ENCODE measurements around the gene ZSCAN9.

Gene ZSCAN9

GRCh38 chr6:28252009-28252975 is 27.2 kb downstream of the ZSCAN9 start, which contains the start of gene ZKSCAN4:
Gene ZKSCAN4 (minus strand): TSS chr6:28252269. CDS start chr6:28251980, 289 bp downstream.
- Histone ChIP-seq H3K4me1 (ENCODE audit: control extremely low read depth in 1 of 4, control insufficient read depth in 4 of 4, insufficient read depth in 4 of 4, low read length in 3 of 4) (peaks cover 8 to 28% (median 15%) of the 10 kb centered on the region in 4 experiments), H3K36me3 (ENCODE audit: control insufficient read depth in 4 of 4, insufficient read depth in 4 of 4, low read length in 3 of 4) (peaks cover 6 to 16% (median 12%) of the 10 kb centered on the region in 4 experiments), H3K27me3 (replicated peaks in 2 of 5; ENCODE audit: control insufficient read depth in 4 of 5, insufficient read depth in 5 of 5, low read length in 4 of 5) (no peaks in the 10 kb centered on the region), H3K9me3 (ENCODE audit: control extremely low read depth in 1 of 5, control insufficient read depth in 4 of 5, insufficient read depth in 2 of 5, low read depth in 1 of 5, low read length in 4 of 5) (no peaks in the 10 kb centered on the region), H3K4me3 (ENCODE audit: control insufficient read depth in 1 of 7, extremely low read depth in 1 of 7, insufficient read depth in 4 of 7, low read depth in 2 of 7, low read length in 6 of 7) (peak within 1 kb of the TSS; percentile 63 to 98 (median 88)), H3K27ac (ENCODE audit: insufficient read depth in 1 of 2, low read depth in 1 of 2, low read length in 2 of 2, poor library complexity in 1 of 2, severe bottlenecking in 2 of 2) (peak within 1 kb of the TSS; percentile 50 to 82)
- 0% methylated on average over 7 of the region's 14 CpGs for WGBS (ENCODE audit: insufficient coverage)
- peak; percentile 80 to 83 (median 81) for DNase-seq
- ChIA-PET CTCF (interaction anchor here (0.6 to 1.4 kb wide), 7 partner anchors 11 to 130 kb away, joined by 3 to 6 read pairs (median 4); partner anchors contain the start of gene ZSCAN26), POLR2A (interaction anchor here (1.0 to 1.1 kb wide), 4 partner anchors 13 to 83 kb away, joined by 3 to 5 read pairs (median 4); partner anchors contain the start of genes PGBD1 and ZSCAN26)

DNA sequence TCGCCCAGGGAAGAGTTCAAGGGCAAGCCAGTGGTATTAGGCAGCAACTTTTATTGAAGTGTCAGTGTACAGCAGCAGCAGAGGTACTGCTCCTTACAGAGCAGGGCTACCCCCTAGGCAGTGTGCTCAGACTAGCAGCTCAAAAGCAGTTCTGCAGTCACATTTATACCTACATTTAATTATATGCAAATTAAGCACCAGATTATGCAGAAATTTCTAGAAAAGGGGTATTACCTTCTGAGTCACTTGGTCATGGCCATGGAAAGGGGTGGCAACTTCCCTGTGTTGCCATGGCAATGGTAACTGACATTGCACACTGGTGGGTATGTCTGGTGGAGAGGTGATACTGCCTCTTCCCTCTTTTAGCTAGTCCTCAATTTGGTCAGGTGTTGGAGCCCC is 29.0 kb downstream of the ZSCAN9 start:
- Histone ChIP-seq H3K36me3 (ENCODE audit: control insufficient read depth in 4 of 4, insufficient read depth in 4 of 4, low read length in 3 of 4) (no peaks in the 10 kb centered on the region), H3K4me1 (ENCODE audit: control extremely low read depth in 1 of 4, control insufficient read depth in 4 of 4, insufficient read depth in 4 of 4, low read length in 3 of 4) (peaks cover 8 to 28% (median 18%) of the 10 kb centered on the region in 4 experiments), H3K27ac (ENCODE audit: insufficient read depth in 1 of 2, low read depth in 1 of 2, low read length in 2 of 2, poor library complexity in 1 of 2, severe bottlenecking in 2 of 2) (no peak overlapping the region), H3K4me3 (ENCODE audit: control insufficient read depth in 1 of 7, extremely low read depth in 1 of 7, insufficient read depth in 4 of 7, low read depth in 2 of 7, low read length in 6 of 7) (no peak overlapping the region), H3K9me3 (ENCODE audit: control extremely low read depth in 1 of 5, control insufficient read depth in 4 of 5, insufficient read depth in 2 of 5, low read depth in 1 of 5, low read length in 4 of 5) (peaks cover 0 to 2% (median 0%) of the 10 kb centered on the region in 5 experiments), H3K27me3 (replicated peaks in 2 of 5; ENCODE audit: control insufficient read depth in 4 of 5, insufficient read depth in 5 of 5, low read length in 4 of 5) (no peaks in the 10 kb centered on the region)
- ChIA-PET CTCF (no interaction called here), POLR2A (no interaction called here)
- peak; percentile 26 to 79 (median 72) for DNase-seq
- 100% methylated on average over 1 of the region's 1 CpG for WGBS (ENCODE audit: insufficient coverage)

DNA sequence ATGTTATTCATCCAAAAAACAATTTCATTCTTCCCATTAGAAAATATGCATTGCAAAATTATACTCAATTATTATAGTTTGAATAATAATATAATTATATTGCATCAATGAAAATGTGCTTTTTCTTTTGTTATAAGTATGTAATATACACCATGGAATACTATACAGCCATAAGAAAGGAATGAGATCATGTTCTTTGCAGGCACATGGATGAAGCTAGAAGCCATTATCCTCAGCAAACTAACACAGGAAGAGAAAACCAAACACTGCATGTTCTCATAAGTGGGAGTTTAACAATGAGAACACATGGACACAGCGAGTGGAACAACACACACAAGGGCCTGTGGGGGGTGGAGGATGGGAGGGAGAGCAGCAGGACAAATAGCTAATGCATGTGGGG is 32.0 kb downstream of the ZSCAN9 start:
- Histone ChIP-seq H3K27me3 (replicated peaks in 2 of 5; ENCODE audit: control insufficient read depth in 4 of 5, insufficient read depth in 5 of 5, low read length in 4 of 5) (no peaks in the 10 kb centered on the region), H3K36me3 (ENCODE audit: control insufficient read depth in 4 of 4, insufficient read depth in 4 of 4, low read length in 3 of 4) (no peaks in the 10 kb centered on the region), H3K4me1 (ENCODE audit: control extremely low read depth in 1 of 4, control insufficient read depth in 4 of 4, insufficient read depth in 4 of 4, low read length in 3 of 4) (peaks cover 0 to 18% (median 15%) of the 10 kb centered on the region in 4 experiments), H3K27ac (ENCODE audit: insufficient read depth in 1 of 2, low read depth in 1 of 2, low read length in 2 of 2, poor library complexity in 1 of 2, severe bottlenecking in 2 of 2) (no peak overlapping the region), H3K9me3 (ENCODE audit: control extremely low read depth in 1 of 5, control insufficient read depth in 4 of 5, insufficient read depth in 2 of 5, low read depth in 1 of 5, low read length in 4 of 5) (peaks cover 0 to 10% (median 2%) of the 10 kb centered on the region in 5 experiments), H3K4me3 (ENCODE audit: control insufficient read depth in 1 of 7, extremely low read depth in 1 of 7, insufficient read depth in 4 of 7, low read depth in 2 of 7, low read length in 6 of 7) (no peak overlapping the region)
- no peak for DNase-seq
- CTCF ChIA-PET, result no interaction called here
- POLR2A ChIA-PET, result no interaction called here
- WGBS (ENCODE audit: insufficient coverage), result no CpG with 5 or more reads among the region's 1 CpG

GRCh38 chr6:28258877-28259777 is 34.1 kb downstream of the ZSCAN9 start, which contains the start of gene NKAPL:
Gene NKAPL (plus strand): TSS chr6:28259297. CDS start chr6:28259372, 75 bp downstream.
- Histone ChIP-seq H3K27me3 (replicated peaks in 2 of 5; ENCODE audit: control insufficient read depth in 4 of 5, insufficient read depth in 5 of 5, low read length in 4 of 5) (no peaks in the 10 kb centered on the region), H3K9me3 (ENCODE audit: control extremely low read depth in 1 of 5, control insufficient read depth in 4 of 5, insufficient read depth in 2 of 5, low read depth in 1 of 5, low read length in 4 of 5) (peaks cover 0 to 10% (median 2%) of the 10 kb centered on the region in 5 experiments), H3K4me1 (ENCODE audit: control extremely low read depth in 1 of 4, control insufficient read depth in 4 of 4, insufficient read depth in 4 of 4, low read length in 3 of 4) (peaks cover 0 to 11% (median 5%) of the 10 kb centered on the region in 4 experiments), H3K4me3 (ENCODE audit: control insufficient read depth in 1 of 7, extremely low read depth in 1 of 7, insufficient read depth in 4 of 7, low read depth in 2 of 7, low read length in 6 of 7) (peak within 1 kb of the TSS in 5 of 7 experiments; percentile 33 to 66 (median 46)), H3K36me3 (ENCODE audit: control insufficient read depth in 4 of 4, insufficient read depth in 4 of 4, low read length in 3 of 4) (no peaks in the 10 kb centered on the region), H3K27ac (ENCODE audit: insufficient read depth in 1 of 2, low read depth in 1 of 2, low read length in 2 of 2, poor library complexity in 1 of 2, severe bottlenecking in 2 of 2) (no peak within 1 kb of the TSS)
- DNase-seq, result peak; percentile 65 to 86 (median 81)
- POLR2A ChIA-PET, result no interaction called here
- 50% methylated on average over 51 of the region's 58 CpGs for WGBS (ENCODE audit: insufficient coverage)
- CTCF ChIA-PET, result no interaction called here

- Histone ChIP-seq H3K4me3 (ENCODE audit: control insufficient read depth in 1 of 7, extremely low read depth in 1 of 7, insufficient read depth in 4 of 7, low read depth in 2 of 7, low read length in 6 of 7) (no peak overlapping the region), H3K27ac (ENCODE audit: insufficient read depth in 1 of 2, low read depth in 1 of 2, low read length in 2 of 2, poor library complexity in 1 of 2, severe bottlenecking in 2 of 2) (no peak overlapping the region), H3K9me3 (ENCODE audit: control extremely low read depth in 1 of 5, control insufficient read depth in 4 of 5, insufficient read depth in 2 of 5, low read depth in 1 of 5, low read length in 4 of 5) (peaks cover 0 to 10% (median 0%) of the 10 kb centered on the region in 5 experiments), H3K4me1 (ENCODE audit: control extremely low read depth in 1 of 4, control insufficient read depth in 4 of 4, insufficient read depth in 4 of 4, low read length in 3 of 4) (peaks cover 15 to 41% (median 20%) of the 10 kb centered on the region in 4 experiments), H3K27me3 (replicated peaks in 2 of 5; ENCODE audit: control insufficient read depth in 4 of 5, insufficient read depth in 5 of 5, low read length in 4 of 5) (no peaks in the 10 kb centered on the region), H3K36me3 (ENCODE audit: control insufficient read depth in 4 of 4, insufficient read depth in 4 of 4, low read length in 3 of 4) (no peaks in the 10 kb centered on the region)
- WGBS (ENCODE audit: insufficient coverage), result no CpG with 5 or more reads among the region's 2 CpGs
- peak in 1 of 3 donors; percentile 16 for DNase-seq
- ChIA-PET POLR2A (no interaction called here), CTCF (interaction anchor here (1.2 kb wide), 1 partner anchor 12 kb away, joined by 4 read pairs; the partner anchor contains the start of gene ZKSCAN4)
Observed at GRCh38 chr6:28263922-28264321, 38.8 kb downstream of the ZSCAN9 start.

GRCh38 chr6:28264834-28265401 is 39.8 kb downstream of the ZSCAN9 start:
- no CpG with 5 or more reads among the region's 4 CpGs for WGBS (ENCODE audit: insufficient coverage)
- CTCF ChIA-PET, result no interaction called here

More at GRCh38 chr6:28264834-28265401, 39.8 kb downstream of the ZSCAN9 start:
- POLR2A ChIA-PET, result interaction anchor here (0.9 kb wide), 1 partner anchor 13 kb away, joined by 5 read pairs; no protein-coding TSS in a partner anchor
- Histone ChIP-seq H3K27me3 (replicated peaks in 2 of 5; ENCODE audit: control insufficient read depth in 4 of 5, insufficient read depth in 5 of 5, low read length in 4 of 5) (no peaks in the 10 kb centered on the region), H3K4me3 (ENCODE audit: control insufficient read depth in 1 of 7, extremely low read depth in 1 of 7, insufficient read depth in 4 of 7, low read depth in 2 of 7, low read length in 6 of 7) (no peak overlapping the region), H3K4me1 (ENCODE audit: control extremely low read depth in 1 of 4, control insufficient read depth in 4 of 4, insufficient read depth in 4 of 4, low read length in 3 of 4) (peaks cover 11 to 40% (median 19%) of the 10 kb centered on the region in 4 experiments), H3K9me3 (ENCODE audit: control extremely low read depth in 1 of 5, control insufficient read depth in 4 of 5, insufficient read depth in 2 of 5, low read depth in 1 of 5, low read length in 4 of 5) (peaks cover 0 to 2% (median 0%) of the 10 kb centered on the region in 5 experiments), H3K27ac (ENCODE audit: insufficient read depth in 1 of 2, low read depth in 1 of 2, low read length in 2 of 2, poor library complexity in 1 of 2, severe bottlenecking in 2 of 2) (no peak overlapping the region), H3K36me3 (ENCODE audit: control insufficient read depth in 4 of 4, insufficient read depth in 4 of 4, low read length in 3 of 4) (no peaks in the 10 kb centered on the region)
- peak in 2 of 3 donors; percentile 34 to 65 for DNase-seq
